HG03139 (cell line): Measurements from ENCODE around the gene SLC32A1.

Source experiments
- ATAC-seq: cut with Tn5 transposase; IDR thresholded peaks from one replicate; pipeline ENCODE4 v1.9.1; 2021; ENCODE audit not compliant: unreplicated experiment

Gene SLC32A1

GRCh38 chr20:38751360-38751976 is 27.2 kb downstream of the SLC32A1 start:
- ATAC-seq, result no peak

- no peak for ATAC-seq
Observed at GRCh38 chr20:38752029-38752428, 27.7 kb downstream of the SLC32A1 start.

- ATAC-seq, result no peak
Observed at GRCh38 chr20:38754924-38755323, 30.6 kb downstream of the SLC32A1 start.

- no peak for ATAC-seq
Observed at GRCh38 chr20:38755324-38755910, 31.1 kb downstream of the SLC32A1 start.

- no peak for ATAC-seq
Observed at GRCh38 chr20:38757145-38757775, 33.0 kb downstream of the SLC32A1 start.

GRCh38 chr20:38759106-38759505 is 34.8 kb downstream of the SLC32A1 start:
- no peak for ATAC-seq

- ATAC-seq, result no peak
Observed at GRCh38 chr20:38760978-38761377, 36.7 kb downstream of the SLC32A1 start.

GRCh38 chr20:38762174-38762573 is 37.9 kb downstream of the SLC32A1 start:
- no peak for ATAC-seq

- ATAC-seq, result no peak
Observed at GRCh38 chr20:38763616-38764015, 39.3 kb downstream of the SLC32A1 start.

- no peak for ATAC-seq
Observed at GRCh38 chr20:38764567-38765318, 40.5 kb downstream of the SLC32A1 start.

GRCh38 chr20:38766071-38766470 is 41.8 kb downstream of the SLC32A1 start:
- no peak for ATAC-seq

- no peak for ATAC-seq
Observed at GRCh38 chr20:38769376-38770295, 45.4 kb downstream of the SLC32A1 start.

- ATAC-seq, result no peak
Observed at GRCh38 chr20:38770546-38770945, 46.3 kb downstream of the SLC32A1 start.

GRCh38 chr20:38770970-38771369 is 46.7 kb downstream of the SLC32A1 start:
- ATAC-seq, result no peak

- ATAC-seq, result no peak
Observed at GRCh38 chr20:38771621-38772020, 47.3 kb downstream of the SLC32A1 start.

- no peak for ATAC-seq
Observed at GRCh38 chr20:38774167-38774566, 49.9 kb downstream of the SLC32A1 start.

GRCh38 chr20:38776363-38776762 is 52.1 kb downstream of the SLC32A1 start:
- no peak for ATAC-seq
